Activated T-helper 1 cell treated with Interleukin-2 at 50 U/mL for 16 hours (primary cell): ENCODE measurements around the gene SERPINA5.
A peak's percentile ranks its signal among the peaks of the same experiment; 100 is the strongest.

Experiments used
- DNase-seq: peaks from one replicate; pipeline ENCODE4 v3.0.0-alpha.2; 2020; ENCODE audit warnings: low read depth

The SERPINA5 gene

GRCh38 chr14:94548999-94549985 is 31.9 kb upstream of the SERPINA5 start:
- peak; percentile 7 for DNase-seq

DNA sequence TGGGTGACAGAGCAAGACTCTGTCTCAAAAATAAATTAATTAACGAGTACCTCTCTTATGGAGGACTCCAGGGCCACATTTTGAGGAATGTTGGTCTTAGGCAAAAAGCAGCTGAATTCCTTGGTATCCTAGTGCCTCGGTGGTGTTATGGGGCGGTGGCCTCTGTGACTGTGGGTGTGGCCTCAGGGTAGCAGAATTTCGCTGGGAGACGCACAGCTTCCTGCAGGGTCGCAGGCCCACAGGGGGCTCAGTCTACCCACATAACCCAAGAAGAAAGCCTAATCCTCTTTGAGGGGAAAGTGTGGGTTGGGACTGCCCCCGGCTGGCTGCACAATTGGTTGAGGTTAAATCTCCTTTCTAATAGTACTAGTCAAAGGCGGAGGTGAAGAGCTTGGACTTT is 31.2 kb upstream of the SERPINA5 start:
- DNase-seq: no peak

GRCh38 chr14:94555991-94556390 is 25.2 kb upstream of the SERPINA5 start:
- no peak for DNase-seq

- no peak for DNase-seq
Measured at GRCh38 chr14:94557327-94557726, 23.9 kb upstream of the SERPINA5 start.

DNA sequence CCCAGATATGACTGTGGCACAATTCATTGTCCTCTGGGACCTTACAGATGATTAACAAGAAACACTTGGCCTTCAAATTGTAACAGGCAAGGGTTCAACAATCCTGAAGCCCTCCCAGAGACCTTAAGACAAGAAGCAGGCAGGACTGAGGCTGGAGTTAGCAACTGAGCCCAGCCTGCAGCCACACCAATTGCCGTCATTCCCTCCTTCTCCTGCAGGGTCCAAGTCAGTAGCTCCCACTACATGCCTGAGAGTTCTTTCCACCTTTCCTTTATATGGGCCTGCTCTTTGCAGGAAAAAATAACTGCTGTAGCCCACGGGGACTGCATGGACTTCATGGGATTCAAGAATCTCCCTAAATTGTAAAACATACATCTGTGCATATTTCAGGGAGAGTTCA is 22.4 kb upstream of the SERPINA5 start:
- no peak for DNase-seq

DNA sequence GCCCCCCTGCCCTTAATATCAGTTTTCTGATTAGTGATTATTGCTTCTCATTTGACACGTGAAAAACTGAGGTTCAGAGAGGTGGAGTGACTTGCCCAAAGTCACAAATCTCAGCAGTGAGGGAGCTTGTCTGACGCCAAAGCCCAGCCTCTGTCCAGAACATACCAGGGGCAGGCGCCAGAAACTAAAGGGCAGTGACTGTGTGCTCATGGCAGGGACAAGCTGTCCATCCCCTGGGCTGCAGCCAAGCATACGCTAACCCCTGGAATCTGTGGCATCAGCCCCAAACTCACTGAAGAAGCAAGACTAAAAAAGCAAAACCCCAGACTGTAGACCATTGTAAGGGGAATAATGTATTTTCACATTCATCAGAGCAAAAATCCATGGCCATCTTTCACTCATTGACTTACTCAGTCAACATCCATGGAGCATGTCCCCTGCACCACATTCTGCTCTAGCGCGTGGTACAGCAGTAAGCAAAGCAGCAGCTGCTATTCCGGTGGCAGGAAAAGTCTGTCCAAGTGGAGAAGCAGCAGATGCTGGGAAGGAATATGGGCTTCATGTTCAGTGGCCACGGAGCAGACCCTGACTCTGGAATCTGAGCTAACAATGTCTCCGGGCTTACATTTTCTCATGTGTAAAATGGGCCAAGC is 21.5 kb upstream of the SERPINA5 start:
- no peak for DNase-seq

DNA sequence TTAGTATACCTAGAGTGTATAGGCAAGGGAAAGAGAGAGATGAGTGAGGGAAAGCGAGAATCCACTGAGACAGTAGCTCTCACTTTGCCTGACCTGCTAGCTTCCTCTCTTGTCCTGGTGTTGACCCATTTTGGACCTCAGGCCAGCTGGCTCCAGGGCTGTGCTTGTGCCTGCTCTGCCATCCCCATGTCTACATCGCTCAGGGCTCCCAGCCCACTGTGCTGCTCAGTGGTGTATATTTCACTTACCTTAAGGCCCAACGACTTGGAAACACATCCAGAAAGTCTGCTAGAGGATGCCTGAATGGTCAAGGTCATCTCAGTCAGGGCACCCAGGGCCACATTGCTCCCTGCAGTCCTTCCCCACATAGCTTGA is 20.9 kb upstream of the SERPINA5 start:
- no peak for DNase-seq

GRCh38 chr14:94560751-94561655 is 20.2 kb upstream of the SERPINA5 start, which contains the start of gene SERPINA4:
Gene SERPINA4, plus strand, starts transcription at chr14:94561442. Its CDS starts 2,041 bp downstream, at chr14:94563483.
- no peak for DNase-seq

- DNase-seq: no peak
Measured at GRCh38 chr14:94561656-94562010, 19.6 kb upstream of the SERPINA5 start.

GRCh38 chr14:94562022-94562421 is 19.2 kb upstream of the SERPINA5 start:
- DNase-seq: no peak

DNA sequence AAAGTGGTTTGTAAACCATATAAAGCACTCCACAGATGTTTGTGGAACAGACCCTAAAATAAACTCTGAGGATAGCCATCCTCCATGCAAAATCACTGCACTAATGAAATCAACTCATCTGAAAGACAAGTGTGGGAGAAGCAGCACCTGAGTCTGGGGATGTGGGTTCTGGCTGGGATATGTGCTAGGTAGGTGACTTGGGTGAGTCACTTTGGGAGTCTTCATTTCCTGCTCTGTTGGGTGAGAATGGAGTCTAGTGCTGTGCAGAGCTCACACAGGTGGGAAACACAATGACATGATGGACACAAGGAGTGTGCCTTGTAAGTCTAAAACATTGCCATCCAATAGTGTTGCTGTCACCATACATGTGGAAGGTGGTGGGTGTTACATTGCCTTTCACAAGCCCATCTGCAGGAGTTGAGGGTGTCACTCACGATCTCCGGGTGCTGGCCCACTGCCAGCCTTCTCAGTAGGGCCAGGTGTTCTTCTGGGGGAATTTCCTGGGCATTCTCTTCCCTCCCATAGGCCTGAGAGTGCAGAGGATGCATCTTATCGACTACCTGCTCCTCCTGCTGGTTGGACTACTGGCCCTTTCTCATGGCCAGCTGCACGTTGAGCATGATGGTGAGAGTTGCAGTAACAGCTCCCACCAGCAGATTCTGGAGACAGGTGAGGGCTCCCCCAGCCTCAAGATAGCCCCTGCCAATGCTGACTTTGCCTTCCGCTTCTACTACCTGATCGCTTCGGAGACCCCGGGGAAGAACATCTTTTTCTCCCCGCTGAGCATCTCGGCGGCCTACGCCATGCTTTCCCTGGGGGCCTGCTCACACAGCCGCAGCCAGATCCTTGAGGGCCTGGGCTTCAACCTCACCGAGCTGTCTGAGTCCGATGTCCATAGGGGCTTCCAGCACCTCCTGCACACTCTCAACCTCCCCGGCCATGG is 18.0 kb upstream of the SERPINA5 start:
- no peak for DNase-seq

DNA sequence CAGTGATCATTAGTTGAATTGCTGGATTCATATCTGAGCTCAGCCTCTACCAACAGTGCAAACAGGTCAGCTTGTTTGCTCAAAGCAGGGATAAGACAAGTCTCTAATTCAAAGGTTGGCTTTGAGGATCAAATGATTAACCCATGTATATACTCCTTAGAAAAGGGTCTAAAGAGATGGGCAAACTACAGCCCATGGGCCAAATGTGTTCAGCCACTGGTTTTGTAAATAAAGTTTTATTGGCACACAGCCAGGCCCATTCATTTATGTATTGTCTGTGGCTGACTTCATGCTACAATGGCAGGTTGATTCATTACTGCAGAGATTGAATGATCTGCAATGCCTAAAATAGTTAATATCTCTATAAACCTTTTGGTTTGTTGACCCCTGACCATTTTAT is 16.8 kb upstream of the SERPINA5 start:
- no peak for DNase-seq

GRCh38 chr14:94568186-94568585 is 13.0 kb upstream of the SERPINA5 start:
- DNase-seq: no peak

DNA sequence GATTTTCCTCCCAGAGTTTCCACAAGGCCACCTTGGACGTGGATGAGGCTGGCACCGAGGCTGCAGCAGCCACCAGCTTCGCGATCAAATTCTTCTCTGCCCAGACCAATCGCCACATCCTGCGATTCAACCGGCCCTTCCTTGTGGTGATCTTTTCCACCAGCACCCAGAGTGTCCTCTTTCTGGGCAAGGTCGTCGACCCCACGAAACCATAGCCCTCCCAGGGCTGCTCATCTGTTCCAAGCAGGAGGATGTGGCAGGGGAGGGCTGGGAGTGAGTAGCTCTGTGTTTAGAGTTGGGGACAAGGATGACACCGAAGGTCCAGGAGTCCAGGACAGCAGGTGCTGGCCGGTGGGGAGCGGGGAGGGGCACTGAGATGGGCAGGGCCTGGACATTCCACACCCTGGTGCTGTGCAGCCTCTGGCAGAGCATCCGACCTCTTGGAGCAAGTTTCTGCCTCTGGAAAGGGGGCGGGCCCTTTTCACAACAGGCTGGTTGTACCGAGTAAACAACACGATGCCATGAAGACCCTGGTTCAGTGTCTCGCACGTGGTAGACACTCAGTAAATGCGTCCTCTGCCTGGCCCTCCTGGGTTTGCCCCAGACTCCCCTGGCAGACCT is 11.7 kb upstream of the SERPINA5 start:
- no peak for DNase-seq

- no peak for DNase-seq
Measured at GRCh38 chr14:94570002-94570400, 11.2 kb upstream of the SERPINA5 start.

DNA sequence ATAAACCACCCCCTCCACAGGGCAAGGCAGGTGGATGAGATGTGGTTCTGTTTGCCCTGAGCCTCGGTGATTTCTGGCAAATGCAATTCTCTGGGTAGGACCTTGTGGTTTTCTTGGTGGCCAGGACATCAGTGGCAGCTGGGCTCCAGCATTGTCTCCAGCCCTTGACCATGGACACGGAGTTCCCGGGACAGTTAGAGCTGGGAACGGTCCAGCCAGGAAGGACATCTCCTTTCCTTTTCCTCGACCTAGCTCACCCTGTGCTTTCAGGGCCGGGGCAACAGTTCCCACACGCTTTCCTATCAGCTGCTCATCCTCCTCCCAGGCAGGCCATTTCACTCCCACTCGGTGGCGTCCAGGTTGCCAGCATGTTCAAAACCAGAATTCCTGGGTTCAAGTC is 10.8 kb upstream of the SERPINA5 start:
- DNase-seq: no peak

DNA sequence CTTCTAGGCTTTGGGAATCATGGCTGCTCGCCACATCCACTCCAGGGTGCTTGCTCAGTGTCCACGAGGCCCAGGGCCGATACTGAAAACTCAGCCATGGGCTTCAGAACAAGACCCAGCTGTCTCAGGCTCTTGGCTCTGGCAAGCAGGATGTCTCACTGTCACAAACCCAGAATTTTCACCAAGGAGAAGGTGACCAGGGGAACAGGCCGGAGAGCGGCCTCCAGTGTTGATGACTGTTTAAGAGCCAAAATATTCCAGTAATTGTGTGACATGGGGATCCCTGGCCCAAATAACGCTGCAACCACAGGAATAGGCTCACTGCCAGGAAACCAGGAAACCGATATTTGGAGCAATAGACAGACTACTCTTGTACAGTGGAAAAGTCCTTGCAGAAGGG is 9.8 kb upstream of the SERPINA5 start:
- DNase-seq: no peak

GRCh38 chr14:94571950-94572349 is 9.3 kb upstream of the SERPINA5 start:
- DNase-seq: no peak

DNA sequence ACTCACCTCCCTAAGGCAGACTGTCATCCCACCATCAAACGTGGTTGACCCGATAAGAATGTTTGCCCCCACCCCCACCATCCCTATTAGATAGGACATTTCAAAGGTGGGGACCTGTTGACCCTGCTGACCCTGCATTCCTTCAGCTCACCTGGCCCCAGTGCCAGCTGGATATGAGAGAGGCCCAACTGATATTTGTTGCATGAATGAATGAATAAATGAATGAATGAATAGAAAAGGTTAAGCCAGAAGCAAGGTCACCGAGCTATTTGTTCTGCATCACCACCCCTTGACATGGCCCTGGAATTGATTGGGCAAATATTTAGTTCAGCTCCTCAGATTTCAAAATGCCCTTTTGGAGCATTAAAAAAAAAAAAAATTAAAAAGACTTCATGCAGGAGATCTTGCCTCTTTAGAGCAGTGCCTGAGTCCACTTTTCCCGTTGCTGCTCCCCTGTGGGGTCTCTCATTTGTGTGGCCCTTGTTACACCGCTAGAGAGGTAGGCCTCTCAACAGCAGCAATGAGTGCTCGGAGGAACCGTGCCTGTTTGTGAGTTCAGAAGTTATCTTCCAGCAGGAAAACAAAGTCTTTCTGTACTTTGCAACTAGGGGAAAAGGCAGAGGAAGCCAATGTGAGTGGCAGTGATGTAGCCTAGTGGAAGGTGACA is 8.5 kb upstream of the SERPINA5 start:
- DNase-seq: no peak
